ENCODE results near the gene TMEM8B.

DNA sequence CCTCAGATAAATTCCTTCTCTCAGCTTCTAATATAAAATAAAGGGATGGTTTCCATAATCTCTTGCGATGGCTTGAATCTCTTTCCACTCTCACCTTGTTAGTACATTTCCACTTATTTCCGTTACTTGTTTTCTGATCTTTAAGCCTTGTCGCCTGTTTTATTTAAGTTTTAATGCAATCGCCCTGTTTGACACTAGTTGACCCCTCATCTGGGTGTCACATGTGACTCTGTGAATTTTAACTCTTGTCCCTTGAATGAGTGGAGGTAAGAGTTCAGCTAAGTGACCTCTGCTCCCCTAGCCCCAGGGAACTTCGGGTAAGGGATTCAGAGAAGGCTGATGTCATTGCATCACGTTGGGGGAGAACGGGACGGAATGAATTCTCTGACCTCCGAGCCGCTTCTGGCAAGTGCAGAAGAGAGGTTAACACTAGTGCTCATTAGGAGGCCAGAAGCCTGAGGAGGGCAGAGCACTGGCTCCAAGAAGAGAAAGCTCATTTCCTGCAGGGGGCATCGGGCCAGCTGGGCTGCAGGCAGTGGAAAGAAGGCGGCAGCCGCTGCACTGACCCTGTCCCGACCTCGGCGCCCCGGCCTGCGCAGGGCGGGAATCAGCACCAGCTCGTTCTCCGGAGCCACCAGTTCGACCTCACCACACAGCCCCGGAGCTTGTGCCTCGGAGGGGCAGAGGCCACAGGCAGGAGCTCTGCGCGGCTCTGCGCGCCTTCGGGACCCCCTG lies 14.8 kb upstream of the TMEM8B start:
- TF ChIP-seq, protein P1, sequence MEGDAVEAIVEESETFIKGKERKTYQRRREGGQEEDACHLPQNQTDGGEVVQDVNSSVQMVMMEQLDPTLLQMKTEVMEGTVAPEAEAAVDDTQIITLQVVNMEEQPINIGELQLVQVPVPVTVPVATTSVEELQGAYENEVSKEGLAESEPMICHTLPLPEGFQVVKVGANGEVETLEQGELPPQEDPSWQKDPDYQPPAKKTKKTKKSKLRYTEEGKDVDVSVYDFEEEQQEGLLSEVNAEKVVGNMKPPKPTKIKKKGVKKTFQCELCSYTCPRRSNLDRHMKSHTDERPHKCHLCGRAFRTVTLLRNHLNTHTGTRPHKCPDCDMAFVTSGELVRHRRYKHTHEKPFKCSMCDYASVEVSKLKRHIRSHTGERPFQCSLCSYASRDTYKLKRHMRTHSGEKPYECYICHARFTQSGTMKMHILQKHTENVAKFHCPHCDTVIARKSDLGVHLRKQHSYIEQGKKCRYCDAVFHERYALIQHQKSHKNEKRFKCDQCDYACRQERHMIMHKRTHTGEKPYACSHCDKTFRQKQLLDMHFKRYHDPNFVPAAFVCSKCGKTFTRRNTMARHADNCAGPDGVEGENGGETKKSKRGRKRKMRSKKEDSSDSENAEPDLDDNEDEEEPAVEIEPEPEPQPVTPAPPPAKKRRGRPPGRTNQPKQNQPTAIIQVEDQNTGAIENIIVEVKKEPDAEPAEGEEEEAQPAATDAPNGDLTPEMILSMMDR (IDR thresholded peaks at IDR 0.05; ENCODE audit: control extremely low read depth in 1 of 3, insufficient read depth in 1 of 3, low read depth in 1 of 3, low read length in 3 of 3): peak; percentile 50 to 55 (median 51)
- no peak for TF ChIP-seq SP1 (IDR thresholded peaks at IDR 0.05; ENCODE audit: low read depth, low read length)
- no peak; the same call in 1 of the 2 replicates for TF ChIP-seq JUND (IDR thresholded peaks at IDR 0.05; ENCODE audit: low read length)
- no peak for TF ChIP-seq NANOG (IDR thresholded peaks at IDR 0.05; ENCODE audit: insufficient read depth, low read depth, low read length, poor library complexity, severe bottlenecking)
- TF ChIP-seq POLR2A (IDR thresholded peaks at IDR 0.05; ENCODE audit: control extremely low read depth in 1 of 2, low read depth in 2 of 2, low read length in 2 of 2): peak in 1 of 2 experiments; percentile 84; a peak in 1 of 3 replicates
- peak in 1 of 2 experiments; percentile 72; a peak in 2 of 4 replicates for TF ChIP-seq SIN3A (conservative IDR thresholded peaks at IDR 0.05 in 1 of 2, IDR thresholded peaks at IDR 0.05 in 1 of 2; ENCODE audit: low read depth in 1 of 2, low read length in 2 of 2)
- TF ChIP-seq CEBPB (IDR thresholded peaks at IDR 0.05; ENCODE audit: low read depth, low read length): peak; percentile 48; the same call in 1 of the 2 replicates
- no peak for TF ChIP-seq SIX5 (IDR thresholded peaks at IDR 0.05; ENCODE audit: low read depth, low read length)
- TF ChIP-seq SUZ12 (IDR thresholded peaks at IDR 0.05; ENCODE audit: low read length): no peak
- TF ChIP-seq TAF1 (IDR thresholded peaks at IDR 0.05; ENCODE audit: low read depth, low read length): peak; percentile 77
